Stimulated activated CD8-positive, alpha-beta memory T cell treated with anti-CD3 and anti-CD28 coated beads, Interleukin-15, amount 100 ng/mL, for 4 hours (primary cell): Measurements from ENCODE around the gene AMMECR1.
"Not testable (repeated sequence)": the region's sequence is repeated elsewhere in the genome, so short reads cannot be mapped to it uniquely, and the experiment has no call there.

Experiments
- DNase-seq, 2 donors: peaks; one replicate each; pipeline ENCODE4 v3.0.0-alpha.2; 2020; ENCODE audit warnings: low read depth in 2 of 2

Gene AMMECR1

GRCh38 chrX:110258552-110258951 is 59.3 kb downstream of the AMMECR1 start:
- no peak for DNase-seq

DNA sequence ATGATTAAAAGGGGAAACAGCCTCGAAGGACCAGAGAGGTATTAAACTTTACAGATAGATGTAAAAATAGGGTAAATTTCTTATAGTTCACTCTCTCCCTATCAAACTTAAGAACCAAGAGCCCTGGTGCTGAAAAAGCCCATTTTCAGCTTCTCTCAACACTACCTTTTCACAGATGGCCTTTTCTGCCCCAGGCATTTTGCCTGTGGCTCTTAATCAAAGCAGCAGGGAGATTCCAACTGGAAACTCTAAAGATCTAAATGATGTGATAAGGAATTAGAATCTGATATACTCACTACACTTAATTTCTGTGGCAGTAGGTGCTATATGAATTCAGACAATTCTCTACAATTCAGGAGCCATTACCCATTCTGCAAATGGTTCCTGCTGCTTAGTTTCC is 60.0 kb downstream of the AMMECR1 start:
- DNase-seq = no peak

- DNase-seq = no peak
These were observed 65.2 kb downstream of the AMMECR1 start for GRCh38 chrX:110252711-110253110.

DNA sequence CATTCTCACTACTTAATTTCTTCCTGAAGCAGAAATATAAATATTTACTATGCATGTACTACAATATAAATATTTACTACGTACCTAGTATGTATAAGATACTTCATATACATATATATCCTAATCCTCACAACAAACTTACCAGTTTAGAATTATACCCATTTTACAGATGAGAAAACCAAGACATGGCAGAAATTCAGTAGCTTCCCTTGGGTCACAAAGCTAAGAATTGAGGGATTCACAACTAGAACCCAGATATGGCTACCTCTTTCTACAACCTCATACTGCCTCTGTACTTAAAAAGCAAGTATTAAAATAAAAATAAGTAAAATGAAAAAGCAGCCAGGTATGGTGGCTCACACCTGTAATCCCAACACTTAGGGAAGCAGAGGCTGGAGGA is 65.9 kb downstream of the AMMECR1 start:
- no peak for DNase-seq

GRCh38 chrX:110251526-110251925 is 66.4 kb downstream of the AMMECR1 start:
- no peak for DNase-seq

- DNase-seq = no peak
These were observed 67.0 kb downstream of the AMMECR1 start for GRCh38 chrX:110250847-110251246.

- DNase-seq = no peak
These were observed 69.3 kb downstream of the AMMECR1 start for GRCh38 chrX:110248578-110248977.

GRCh38 chrX:110245011-110245410 is 72.9 kb downstream of the AMMECR1 start:
- DNase-seq = no peak

GRCh38 chrX:110242371-110242770 is 75.5 kb downstream of the AMMECR1 start:
- DNase-seq = no peak

DNA sequence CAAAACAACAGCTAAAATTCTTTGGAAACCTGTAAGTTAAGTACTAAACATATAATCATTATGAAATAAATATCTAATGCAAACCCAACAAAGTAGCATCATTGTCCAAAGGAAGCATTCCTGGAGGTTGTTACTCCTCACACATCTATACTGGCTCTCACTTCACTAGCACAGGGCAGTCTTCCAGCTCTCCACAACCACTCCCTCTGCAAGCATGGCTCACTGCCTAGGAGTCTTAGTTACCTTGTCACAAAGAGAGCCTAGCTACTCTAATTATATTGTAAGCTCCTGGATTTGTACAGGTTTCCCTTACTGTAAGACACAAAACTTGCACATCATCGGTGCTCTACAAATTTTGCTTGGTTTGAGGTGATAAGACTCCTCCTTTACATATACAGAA is 76.1 kb downstream of the AMMECR1 start:
- no peak for DNase-seq

DNA sequence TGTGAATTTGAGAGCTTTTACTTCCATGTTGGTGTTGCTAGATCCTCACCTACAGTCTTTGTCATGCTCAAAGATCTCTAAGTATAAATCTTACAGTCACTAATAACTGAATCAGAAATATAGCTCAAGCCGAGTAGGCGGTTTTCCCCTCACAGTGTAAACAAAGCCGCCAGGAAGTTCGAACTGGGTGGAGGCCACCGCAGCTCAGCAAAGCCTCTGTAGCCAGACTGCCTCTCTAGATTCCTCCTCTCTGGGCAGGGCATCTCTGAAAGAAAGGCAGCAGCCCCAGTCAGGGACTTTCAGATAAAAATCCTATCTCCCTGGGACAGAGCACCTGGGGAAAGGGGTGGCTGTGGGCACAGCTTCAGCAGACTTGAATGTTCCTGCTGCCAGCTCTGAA is 79.6 kb downstream of the AMMECR1 start:
- peak in 1 of 2 donors; percentile 4 for DNase-seq

GRCh38 chrX:110231485-110231884 is 86.4 kb downstream of the AMMECR1 start:
- DNase-seq = not testable (repeated sequence)

GRCh38 chrX:110229497-110230111 is 88.3 kb downstream of the AMMECR1 start:
- peak; percentile 36 to 57 for DNase-seq

GRCh38 chrX:110228453-110228852 is 89.4 kb downstream of the AMMECR1 start:
- no peak for DNase-seq

GRCh38 chrX:110226931-110227330 is 91.0 kb downstream of the AMMECR1 start:
- no peak for DNase-seq

GRCh38 chrX:110224926-110225617 is 92.8 kb downstream of the AMMECR1 start:
- no peak for DNase-seq

- no peak for DNase-seq
These were observed 95.2 kb downstream of the AMMECR1 start for GRCh38 chrX:110222497-110223257.

GRCh38 chrX:110219920-110220319 is 98.0 kb downstream of the AMMECR1 start:
- no peak for DNase-seq

GRCh38 chrX:110218591-110218990 is 99.3 kb downstream of the AMMECR1 start:
- no peak for DNase-seq

GRCh38 chrX:110216027-110216426 is 101.9 kb downstream of the AMMECR1 start:
- no peak for DNase-seq

GRCh38 chrX:110215411-110215810 is 102.5 kb downstream of the AMMECR1 start:
- DNase-seq = no peak

GRCh38 chrX:110214684-110215083 is 103.2 kb downstream of the AMMECR1 start:
- no peak for DNase-seq

GRCh38 chrX:110213183-110213582 is 104.7 kb downstream of the AMMECR1 start:
- DNase-seq = no peak
